ENCODE results near the gene MCMBP.
"Not testable (repeated sequence)": the region's sequence is repeated elsewhere in the genome, so short reads cannot be mapped to it uniquely, and the experiment has no call there.

Gene MCMBP, protein sequence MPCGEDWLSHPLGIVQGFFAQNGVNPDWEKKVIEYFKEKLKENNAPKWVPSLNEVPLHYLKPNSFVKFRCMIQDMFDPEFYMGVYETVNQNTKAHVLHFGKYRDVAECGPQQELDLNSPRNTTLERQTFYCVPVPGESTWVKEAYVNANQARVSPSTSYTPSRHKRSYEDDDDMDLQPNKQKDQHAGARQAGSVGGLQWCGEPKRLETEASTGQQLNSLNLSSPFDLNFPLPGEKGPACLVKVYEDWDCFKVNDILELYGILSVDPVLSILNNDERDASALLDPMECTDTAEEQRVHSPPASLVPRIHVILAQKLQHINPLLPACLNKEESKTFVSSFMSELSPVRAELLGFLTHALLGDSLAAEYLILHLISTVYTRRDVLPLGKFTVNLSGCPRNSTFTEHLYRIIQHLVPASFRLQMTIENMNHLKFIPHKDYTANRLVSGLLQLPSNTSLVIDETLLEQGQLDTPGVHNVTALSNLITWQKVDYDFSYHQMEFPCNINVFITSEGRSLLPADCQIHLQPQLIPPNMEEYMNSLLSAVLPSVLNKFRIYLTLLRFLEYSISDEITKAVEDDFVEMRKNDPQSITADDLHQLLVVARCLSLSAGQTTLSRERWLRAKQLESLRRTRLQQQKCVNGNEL

DNA sequence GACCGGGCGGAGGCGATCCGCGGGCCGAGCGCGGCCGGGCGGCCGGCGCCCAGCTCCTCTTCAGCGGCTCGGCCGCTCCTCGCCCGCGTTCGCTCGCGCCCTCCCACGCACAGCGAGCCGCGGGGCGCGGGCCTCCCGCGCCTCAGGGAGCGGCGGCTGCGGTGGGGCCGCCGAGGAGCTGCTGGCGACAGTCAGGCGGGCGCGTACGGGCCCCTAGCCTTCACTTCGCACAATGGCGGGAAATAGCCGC is at the start of gene MCMBP:
MCMBP (minus strand) TSS at position 234 of the 250 bp plus-strand sequence. CDS start 259 bp downstream, outside the sequence.
- DNase-seq, result no peak

DNA sequence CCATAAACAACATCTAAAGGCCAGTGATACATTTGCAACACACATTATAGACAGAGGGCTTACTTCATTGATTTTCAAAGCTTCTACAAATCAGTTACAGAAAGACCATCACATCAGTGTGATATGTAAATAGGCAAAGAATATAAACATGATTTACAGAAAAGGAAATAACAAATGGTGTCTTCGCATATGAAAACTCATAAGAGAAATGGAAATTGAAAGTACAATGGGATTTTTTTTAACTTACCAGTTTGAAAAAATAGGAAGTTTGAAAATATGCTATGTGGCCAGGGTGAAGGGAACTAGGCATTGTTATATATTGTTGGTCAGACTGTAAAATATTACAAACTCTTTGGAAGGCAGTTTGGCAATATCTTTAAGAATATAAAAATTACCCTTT is 47.2 kb upstream of the MCMBP start:
- peak; percentile 85 for DNase-seq

DNA sequence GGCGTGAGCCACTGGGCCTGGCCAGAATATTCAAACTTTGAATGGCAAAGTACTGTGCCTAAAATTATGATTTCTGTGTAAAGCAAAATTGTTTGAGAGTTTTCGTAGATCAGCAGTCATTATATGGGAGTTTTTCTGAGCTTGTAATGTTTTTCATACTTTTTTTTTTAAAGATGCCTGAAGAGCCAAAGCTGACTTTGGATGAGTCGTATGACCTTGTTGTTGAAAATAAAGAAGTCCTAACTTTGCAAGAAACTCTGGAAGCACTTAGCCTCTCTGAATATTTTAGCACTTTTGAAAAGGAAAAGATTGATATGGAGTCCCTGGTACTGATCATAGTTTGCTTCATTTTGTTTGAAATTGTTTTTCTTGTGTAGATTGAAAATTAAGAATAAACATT is 46.6 kb upstream of the MCMBP start:
- DNase-seq, result peak; percentile 48

DNA sequence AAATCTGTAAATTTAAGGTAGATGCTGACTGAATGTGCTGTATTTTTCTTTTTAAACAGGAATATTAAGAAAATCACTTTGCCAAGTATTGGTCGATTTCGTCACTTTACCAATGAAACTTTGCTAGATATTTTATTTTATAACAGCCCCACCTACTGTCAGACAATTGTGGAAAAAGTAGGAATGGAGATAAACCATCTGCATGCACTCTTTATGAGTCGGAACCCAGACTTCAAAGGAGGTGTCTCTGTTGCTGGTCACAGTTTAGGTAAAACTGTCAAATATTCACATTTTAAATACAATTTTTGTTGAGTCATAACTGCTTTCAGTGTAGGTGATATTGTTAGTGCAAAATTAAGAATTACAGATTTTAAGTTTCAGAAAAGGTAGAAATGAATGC is 45.1 kb upstream of the MCMBP start:
- DNase-seq, result no peak

DNA sequence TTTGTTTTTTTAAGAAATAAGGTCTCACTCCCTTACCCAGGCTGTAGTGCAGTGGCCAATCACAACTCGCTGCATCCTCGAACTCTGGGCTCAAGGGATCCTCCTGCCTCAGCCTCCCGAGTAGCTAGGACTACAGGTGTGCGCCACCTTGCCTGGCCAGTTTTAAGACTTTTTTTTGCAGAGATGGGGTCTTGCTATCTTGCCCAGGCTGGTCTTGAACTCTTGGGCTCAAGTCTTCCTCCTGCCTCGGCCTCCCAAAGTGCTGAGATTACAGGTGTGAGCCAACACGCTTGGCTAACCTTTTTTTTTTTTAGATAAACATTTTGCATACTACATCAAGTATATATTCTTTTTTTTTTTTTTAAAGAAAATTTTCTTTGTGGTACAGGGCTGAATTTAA is 38.0 kb upstream of the MCMBP start:
- DNase-seq, result no peak

DNA sequence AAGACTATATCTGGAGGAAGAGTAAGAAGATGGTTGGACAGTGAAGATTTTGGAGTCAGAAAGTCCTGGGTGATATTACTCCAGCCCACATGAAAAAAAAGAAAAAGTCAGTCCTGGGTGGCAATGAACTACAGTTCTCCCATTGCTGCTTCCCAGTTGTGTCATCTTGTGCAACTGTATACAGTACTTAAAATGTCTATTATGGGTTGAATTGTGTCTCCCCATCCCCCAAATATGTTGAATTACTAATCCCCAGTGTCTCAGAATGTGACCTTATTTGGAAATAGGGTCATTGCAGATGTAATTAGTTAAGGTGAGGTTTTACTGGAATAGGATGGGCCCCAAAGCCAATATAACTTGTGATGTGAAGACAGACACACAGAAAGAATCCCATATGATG is 35.5 kb upstream of the MCMBP start:
- no peak for DNase-seq

DNA sequence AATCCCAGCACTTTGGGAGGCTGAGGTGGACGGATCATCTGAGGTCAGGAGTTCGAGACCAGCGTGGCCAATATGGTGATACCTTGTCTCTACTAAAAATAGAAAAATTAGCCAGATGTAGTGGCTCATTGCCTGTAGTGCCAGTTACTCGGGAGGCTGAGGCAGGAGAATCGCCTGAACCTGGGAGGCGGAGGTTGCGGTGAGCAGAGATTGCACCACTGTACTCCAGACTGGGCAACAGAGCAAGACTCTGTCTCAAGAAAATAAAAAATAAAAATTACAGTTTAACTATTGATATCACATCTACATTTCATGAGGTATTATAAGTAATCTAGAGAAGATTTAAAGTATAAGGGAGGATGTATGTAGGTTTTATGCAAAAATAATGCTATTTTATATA is 35.1 kb upstream of the MCMBP start:
- DNase-seq, result not testable (repeated sequence)

DNA sequence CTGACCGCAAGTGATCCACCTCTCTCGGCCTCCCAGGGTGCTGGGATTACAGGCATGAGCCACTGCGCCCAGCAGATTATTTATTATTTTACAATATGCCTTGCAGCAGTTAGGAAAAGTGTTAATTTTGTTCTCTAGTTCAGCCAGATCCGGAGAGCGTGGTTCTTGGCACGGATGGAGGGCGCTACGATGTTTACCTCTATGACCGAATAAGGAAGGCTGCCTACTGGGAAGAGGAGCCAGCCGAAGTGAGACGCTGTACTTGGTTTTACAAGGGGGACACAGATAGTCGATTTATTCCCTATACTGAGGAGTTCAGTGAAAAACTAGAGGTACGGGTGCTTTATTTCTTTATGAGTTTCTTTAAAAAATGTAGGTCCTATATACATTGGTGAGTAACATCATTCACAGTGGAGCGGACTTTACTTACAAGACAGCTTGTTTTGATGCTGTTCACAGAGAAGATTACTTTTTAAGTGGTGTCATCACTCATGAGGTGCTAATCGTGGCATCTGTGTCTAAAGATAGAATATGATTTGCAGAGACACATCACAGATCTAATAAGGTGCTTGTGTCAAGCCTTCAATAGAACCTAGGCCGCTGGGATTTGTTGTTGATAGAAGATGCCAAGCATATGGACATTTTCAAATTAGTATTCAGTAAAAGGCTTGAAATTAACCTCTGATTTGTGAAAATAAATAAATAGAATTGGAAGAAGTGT is 31.5 kb upstream of the MCMBP start:
- no peak for DNase-seq

DNA sequence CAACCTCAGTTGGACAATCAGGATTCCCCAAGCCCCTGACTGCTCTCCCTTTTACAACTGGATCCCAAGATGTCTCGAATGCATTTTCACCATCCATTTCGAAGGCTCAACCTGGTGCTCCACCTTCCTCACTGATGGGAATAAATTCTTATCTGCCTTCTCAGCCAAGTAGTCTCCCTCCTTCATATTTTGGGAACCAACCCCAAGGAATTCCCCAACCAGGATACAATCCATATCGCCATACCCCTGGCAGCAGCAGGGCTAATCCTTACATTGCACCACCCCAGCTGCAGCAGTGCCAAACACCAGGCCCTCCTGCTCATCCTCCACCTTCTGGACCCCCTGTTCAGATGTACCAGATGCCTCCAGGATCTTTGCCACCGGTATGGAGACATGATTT is 25.9 kb upstream of the MCMBP start:
- DNase-seq, result no peak

DNA sequence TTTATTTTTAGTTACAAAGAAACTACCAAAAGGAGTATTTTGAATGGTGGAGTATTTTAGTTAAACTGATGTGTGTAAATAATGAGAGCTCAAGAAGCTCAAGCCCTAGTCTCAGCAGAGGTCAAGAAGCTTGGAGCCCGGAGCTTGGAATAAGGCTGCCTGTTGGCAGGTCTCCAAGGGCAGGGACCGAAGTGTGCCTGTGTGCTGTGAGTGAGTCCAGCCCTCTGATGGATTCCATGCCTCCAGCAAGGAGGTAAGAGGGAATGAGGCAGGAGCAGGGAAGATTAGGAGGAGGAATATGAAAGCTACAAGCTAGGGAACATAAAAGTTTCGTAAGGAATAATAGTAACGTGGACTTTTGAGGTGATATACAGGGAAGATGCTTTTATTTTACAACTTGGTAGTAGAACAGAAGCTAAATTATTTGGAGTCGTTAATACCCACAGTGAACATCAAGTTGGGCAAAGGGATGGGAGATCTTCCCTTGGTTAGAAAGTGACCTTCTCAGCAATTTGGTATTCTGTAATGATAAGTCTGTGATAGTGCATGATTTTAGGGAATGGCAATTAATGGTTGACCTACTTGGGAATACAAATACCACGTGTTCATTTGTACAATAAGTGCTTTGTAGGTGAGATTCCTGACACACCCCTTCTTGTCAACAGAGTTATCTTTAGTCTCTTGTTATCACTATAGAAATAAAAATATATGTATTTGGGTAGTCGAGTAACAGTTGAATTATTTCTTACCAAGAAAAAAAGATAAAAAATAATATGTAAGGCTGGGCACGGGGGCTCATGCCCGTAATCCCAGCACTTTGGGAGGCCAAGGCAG is 24.5 kb upstream of the MCMBP start:
- no peak for DNase-seq

DNA sequence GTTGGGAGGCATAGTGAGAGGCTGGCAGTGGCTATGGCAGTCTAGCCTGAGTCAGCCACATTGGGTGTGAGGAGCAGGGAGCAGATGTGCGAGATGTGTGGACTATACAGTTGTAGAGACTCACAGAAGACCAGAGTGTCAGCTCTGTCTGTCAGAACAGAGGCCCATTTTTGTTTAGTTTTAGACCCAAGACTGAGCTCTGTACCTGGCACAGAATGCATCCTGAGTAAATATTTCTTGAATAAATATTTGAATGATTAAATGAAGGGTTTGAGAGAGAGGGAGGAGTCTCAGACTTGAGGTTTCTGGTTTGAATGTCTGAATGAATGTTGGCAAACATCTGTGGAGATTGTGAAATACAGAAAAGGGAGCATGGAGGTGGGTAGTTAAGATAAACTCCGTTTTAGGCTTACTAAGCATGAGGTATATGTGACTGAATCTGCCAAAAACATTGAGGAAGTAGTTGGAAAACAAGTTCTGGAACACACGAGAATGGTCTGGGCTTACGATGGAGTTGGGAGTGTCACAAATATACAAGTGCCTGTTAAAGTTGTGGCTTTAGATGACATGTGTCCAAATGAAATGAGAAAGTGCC is 23.5 kb upstream of the MCMBP start:
- peak; percentile 83 for DNase-seq

DNA sequence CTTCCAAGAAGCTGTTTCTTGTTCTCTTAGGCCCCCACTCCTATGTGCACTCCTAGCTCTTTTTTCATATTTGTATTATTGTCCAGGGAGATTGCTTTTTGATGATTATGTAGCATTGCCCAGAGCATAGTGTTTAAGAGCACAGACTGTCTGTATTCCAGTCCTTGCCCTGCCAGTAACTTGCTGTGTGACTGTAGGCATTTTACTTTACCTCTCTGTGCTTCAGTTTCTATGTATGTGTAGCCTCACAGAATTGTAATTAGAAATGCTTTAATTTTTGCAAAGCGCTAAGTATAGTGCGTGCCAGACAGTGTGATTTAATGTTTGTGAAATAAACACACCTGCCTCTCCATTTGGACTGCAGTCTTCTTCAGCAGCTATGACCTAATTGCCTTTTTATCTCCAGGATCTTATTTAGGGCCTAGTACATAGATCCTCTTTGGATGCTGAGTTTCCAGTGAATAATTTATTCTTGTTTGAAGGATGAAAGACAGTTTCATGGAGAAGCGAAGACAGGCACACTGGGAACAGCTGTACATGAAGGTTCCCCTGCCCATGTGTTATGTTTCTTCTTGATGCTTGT is 21.3 kb upstream of the MCMBP start:
- no peak for DNase-seq

DNA sequence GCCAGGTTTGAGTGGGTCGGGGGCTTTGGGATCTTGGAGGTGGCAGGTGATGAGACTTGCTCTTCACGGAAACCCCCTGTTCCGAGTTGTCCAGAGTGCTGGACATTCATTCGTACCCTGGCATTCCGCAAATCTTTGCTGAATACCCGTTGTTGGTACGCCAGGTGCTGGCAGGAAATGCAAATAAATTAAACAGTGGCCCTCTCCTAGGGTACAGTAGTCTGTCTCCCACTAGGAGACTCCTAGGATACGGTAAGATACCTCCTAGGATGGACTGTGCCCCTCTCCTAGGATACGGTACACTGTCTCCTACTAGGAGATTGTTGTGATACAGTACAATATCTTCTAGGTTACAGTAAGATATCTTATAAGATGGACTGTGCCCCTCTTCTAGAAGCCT is 20.4 kb upstream of the MCMBP start:
- no peak for DNase-seq

DNA sequence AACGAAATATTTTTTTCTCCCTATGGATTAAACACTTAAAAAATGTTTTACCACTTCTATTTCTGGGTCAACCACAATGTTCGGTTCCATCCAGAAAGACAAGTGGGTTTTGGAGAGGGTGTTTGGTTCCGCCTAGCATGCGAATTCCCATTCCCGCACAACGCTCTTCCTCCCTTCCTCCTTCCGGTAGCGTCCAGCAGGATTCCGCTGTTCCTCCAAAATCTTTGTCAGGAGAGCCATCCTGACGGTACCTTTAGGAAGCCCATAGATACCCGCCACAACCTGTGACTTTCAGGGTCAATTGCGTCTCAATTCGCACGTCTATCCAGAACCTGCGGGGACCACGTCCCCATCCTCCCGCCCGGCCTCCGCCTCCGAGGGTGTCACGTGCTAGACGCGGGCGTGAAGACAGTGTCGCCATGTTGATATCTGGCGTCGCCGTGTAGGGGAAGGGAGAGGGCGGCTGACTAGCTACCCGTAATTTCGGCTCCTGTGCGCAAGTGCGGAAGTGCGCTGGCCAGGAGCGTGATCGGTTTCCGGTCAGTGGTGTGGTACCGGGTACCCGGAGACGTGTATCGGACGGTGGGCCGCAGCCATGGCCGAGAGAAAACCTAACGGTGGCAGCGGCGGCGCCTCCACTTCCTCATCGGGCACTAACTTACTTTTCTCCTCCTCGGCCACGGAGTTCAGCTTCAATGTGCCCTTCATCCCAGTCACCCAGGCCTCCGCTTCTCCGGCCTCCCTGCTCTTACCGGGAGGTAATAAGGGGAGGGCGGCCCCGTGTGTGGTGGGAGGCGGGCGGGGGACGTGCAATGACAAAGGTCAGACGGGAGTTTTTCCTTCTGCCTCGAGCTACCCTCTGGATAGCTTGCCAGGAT is 19.8 kb upstream of the MCMBP start, which contains the start of gene SEC23IP:
SEC23IP (plus strand) TSS at position 543 of the 878 bp plus-strand sequence; CDS start at position 596, 53 bp downstream.
- peak; percentile 94 for DNase-seq

DNA sequence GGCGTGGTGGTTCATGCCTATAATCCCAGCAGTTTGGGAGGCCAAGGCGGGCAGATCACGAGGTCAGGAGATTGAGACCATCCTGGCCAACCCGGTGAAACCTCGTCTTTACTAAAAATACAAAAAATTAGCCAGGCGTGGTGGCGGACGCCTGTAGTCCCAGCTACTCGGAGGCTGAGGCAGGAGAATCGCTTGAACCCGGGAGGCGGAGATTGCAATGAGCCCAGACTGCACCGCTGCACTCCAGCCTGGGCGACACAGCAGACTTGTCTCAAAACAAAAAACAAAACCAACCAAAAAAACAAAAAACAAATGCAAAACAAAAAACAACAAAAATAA is 19.2 kb upstream of the MCMBP start:
- DNase-seq, result not testable (repeated sequence)

DNA sequence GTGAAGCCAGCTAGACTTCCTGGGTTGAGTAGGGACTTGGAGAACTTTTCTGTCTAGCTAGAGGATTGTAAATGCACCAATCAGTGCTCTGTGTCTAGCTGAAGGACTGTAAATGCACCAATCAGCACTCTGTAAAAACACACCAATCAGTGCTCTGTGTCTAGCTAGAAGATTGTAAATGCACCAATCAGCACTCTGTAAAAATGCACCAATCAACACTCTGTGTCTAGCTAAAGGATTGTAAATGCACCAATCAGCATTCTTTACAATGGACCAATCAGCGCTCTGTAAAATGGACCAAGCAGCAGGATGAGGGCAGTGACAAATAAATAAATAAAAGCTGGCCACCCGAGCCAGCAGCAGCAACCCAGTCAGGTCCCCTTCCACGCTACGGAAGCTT is 17.7 kb upstream of the MCMBP start:
- DNase-seq, result not testable (repeated sequence)

DNA sequence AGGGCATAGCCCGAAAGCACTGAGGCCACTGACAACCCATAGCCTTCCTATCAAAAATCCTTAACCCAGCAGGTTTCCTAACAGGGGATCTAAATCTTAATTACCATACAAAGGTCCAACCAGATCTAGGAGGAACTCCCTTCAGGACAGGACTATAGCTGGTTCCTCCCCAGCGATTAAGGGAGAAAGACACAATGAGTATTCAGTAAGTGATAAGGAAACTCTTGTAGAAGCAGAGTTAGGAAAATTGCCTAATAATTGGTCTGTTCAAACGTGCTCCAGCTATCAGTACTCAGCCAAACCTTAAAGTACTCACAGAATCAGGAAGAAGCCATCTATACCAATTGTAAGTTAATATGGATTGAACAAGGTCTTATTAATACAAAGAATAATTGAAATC is 16.6 kb upstream of the MCMBP start:
- peak; percentile 41 for DNase-seq

DNA sequence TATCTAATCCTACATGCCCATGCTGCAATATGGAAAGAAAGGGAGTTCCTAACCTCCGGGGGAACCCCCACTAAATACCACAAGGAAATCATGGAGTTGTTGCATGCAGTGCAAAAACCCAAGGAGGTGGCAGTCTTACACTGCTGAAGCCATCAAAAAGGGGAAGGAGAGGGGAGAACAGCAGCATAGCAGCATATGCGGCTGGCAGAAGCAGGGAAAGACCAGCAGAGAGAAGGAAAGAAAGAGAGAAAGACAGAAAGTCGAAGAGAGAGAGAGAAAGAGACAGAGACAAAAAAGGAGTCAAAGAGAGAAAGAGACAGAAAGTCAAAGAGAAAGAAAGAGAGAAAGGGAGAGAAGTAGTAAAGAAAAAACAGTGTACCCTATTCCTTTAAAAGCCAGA is 16.1 kb upstream of the MCMBP start:
- DNase-seq, result peak; percentile 52

DNA sequence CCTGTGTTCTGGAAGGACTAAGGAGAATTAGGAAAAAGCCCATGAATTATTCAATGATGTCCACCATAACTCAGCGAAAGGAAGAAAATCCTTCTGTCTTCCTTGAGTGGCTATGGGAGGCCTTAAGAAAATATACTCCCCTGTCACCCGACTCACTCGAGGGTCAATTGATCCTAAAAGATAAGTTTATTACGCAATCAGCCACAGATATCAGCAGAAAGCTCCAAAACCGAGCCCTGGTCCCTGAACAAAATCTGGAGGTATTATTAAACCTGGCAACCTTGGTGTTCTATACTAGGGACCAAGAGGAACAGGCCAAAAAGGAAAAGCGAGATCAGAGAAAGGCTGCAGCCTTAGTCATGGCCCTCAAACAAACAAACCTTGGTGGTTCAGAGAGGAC is 13.4 kb upstream of the MCMBP start:
- not testable (repeated sequence) for DNase-seq

DNA sequence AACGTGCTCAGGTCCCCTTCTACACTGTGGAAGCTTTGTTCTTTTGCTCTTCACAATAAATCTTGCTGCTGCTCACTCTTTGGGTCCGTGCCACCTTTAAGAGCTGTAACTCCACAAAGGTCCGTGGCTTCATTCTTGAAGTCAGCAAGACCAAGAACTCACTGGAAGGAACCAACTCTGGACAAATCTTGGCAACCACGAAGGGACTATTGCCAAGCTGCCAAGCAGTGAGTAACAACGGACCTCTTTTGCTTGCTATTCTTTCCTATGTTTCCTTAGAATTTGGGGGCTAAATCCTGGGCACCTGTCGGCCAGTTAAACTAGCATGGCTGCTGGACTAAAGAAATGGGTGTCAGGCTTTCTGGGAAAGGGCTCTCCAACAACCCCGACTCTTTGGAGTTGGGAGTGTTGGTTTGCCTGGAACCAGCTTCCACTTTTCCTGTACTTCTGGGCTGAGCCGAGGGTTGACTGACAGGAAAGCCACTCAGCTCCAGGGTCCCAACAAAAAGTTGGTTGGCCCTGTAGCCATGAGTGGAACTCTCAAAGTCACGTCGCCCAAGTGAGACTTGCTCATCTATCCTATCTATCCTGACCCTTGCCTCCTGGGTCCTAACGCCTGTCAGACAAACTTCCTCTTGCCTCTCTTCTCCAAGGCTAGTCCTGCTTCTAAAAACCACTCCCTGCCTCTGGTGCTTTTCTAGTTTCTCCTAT is 11.4 kb upstream of the MCMBP start:
- not testable (repeated sequence) for DNase-seq

DNA sequence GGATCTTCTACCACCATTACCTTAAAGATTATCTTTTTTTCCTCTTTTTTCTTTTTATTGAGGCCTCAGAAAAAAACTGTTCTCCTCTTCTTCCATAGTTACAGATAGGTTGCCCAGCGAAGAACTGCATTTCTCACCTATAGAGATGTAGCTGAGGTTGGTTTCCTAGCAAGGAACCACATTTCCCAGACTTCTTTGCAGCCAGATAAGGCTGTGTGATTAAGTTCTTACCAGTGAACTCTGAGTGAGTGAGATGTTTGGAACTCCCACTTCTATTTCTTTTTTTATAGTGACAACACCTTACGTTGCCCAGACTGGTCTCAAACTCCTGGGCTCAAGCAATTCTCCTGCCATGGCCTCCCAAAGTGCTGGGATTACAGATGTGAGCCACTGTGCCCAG is 5.9 kb upstream of the MCMBP start:
- DNase-seq, result no peak

Data from MV-4-11 (cell line).